GM10847 (cell line): Measurements from ENCODE around the gene EYS.

Experiments
- POLR2A ChIP-seq: IDR thresholded peaks from 2 replicates; pipeline ENCODE4 v1.6.1; 2011; ENCODE audit not compliant: insufficient read length; ENCODE audit errors: extremely low read depth

EYS gene

GRCh38 chr6:64522859-64523258 lies 1184.2 kb downstream of the EYS start:
- no peak for TF ChIP-seq POLR2A

DNA sequence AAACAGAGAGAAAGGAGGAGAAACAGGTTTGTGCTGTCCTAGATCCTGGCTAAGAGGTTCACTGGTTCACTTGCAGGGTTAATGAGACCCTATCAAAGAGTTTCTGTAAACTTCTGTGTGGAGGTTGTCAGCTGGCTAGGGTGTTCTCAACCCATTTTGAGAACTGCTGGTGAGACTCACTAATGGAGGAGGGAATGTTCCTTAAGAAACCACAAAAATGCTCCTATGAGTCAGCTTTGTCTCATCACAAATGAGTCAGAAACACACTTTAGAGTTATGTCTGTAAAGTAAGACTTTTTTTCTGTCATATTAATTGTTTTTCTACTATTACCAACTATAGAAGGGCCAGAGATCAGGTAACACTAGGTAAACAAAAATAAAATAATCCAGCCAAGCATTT lies 1187.0 kb downstream of the EYS start:
- TF ChIP-seq POLR2A = no peak

GRCh38 chr6:64516393-64516792 lies 1190.6 kb downstream of the EYS start:
- TF ChIP-seq POLR2A = no peak

DNA sequence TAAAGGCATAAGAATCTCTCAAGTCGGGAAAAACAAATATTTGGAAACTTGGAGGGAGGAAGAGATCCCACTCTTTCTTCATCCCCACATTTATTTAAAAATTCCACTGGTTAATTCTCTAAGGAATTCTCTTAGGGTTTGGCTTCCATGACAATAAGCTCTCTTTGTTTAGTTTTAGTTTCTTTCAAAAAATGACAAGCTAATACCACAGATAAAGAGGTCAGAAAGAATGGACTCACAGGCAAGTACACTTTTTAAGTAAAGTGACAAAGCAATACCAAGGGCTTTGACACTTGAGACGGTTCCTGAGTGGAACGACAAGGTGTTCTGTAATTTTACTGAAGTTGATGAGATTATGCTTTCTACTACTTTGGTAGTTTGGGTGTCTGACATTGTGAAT lies 1199.4 kb downstream of the EYS start:
- TF ChIP-seq POLR2A = no peak

GRCh38 chr6:64505312-64505711 lies 1201.7 kb downstream of the EYS start:
- TF ChIP-seq POLR2A = no peak

- TF ChIP-seq POLR2A = no peak
Observed at GRCh38 chr6:64504503-64504902, 1202.5 kb downstream of the EYS start.

- TF ChIP-seq POLR2A = no peak
Observed at GRCh38 chr6:64502801-64503200, 1204.2 kb downstream of the EYS start.

GRCh38 chr6:64497634-64498033 lies 1209.4 kb downstream of the EYS start:
- TF ChIP-seq POLR2A = no peak

- TF ChIP-seq POLR2A = no peak
Observed at GRCh38 chr6:64489763-64490162, 1217.3 kb downstream of the EYS start.

DNA sequence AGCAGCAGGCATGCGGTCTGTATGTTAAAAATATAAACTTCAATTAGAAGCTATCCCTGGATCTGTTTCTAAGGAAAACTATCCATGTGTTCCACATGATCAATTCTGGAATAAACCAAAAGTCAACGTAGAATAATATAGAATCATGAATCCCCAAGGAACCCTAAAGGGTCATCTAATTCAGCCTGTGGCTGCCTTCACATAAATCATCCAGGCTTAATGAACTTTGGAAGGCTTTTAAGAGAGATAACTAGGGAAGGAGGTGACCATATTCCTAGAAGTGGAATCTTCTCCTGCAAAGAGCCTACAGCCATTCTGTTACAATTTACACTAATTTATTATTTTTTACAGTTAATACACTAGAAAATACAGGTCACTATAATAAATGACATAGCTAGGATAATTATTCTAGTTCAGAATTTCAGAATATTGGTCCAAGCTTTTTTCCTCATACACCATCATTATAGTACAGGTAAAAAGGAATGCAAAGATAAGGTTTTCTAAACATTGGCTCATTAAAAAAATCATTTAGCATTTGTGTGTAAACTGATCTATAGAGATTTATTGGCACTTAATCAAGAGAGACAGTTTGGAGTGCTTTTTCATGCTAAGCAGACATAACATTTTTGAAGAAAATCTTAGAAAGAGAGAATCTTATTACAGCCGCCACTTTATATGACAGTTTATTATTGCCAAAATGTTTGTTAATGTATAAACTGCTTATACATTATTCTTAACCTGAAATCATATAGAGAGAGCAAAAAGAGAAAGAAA lies 1220.3 kb downstream of the EYS start:
- TF ChIP-seq POLR2A = no peak

DNA sequence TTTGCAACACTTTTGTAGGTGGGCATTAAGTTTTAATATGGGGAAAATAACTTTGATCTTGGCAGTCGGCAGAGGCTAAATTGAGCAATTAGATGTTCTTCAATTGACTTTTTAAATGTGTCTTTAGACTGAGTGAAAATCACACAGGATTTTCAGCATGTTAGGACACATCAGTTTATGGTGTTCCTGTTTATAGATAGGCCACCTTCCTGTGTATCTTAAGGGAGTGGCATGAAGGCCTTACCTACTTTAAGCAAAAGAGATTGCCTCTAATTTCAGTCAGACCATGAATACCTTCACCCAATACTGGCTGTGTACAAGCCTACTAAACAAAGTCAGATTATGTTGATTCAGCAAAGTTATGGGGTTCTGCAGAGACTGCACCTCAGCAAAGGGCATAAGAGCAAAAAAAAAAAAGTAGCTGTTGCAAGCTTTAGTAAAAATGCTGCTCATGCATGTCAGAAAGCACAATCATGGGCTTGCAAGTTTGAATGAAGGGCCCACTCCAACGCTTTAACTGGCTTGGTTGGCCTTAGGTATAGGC lies 1223.0 kb downstream of the EYS start:
- TF ChIP-seq POLR2A = no peak

DNA sequence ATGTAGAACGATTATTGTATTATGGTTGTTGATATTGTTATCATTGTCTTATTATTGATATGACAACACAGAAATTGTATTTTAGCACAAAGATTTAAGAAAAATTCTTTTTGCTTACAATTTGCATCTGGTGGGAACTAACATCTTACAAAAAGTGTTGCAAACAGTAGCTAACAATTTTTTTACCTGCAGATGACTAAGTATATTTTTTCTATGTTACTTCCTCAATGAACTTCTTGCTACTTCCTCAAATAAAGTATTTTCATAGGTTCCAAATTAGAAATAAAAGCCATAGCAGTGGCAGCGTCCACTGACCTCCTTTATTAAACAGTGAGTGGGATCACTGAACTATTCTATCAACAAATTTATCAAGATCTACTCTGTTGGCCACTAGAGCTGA lies 1224.4 kb downstream of the EYS start:
- TF ChIP-seq POLR2A = no peak

- no peak for TF ChIP-seq POLR2A
Observed at GRCh38 chr6:64479134-64479533, 1227.9 kb downstream of the EYS start.

GRCh38 chr6:64477391-64477790 lies 1229.6 kb downstream of the EYS start:
- no peak for TF ChIP-seq POLR2A

GRCh38 chr6:64476935-64477334 lies 1230.1 kb downstream of the EYS start:
- no peak for TF ChIP-seq POLR2A

DNA sequence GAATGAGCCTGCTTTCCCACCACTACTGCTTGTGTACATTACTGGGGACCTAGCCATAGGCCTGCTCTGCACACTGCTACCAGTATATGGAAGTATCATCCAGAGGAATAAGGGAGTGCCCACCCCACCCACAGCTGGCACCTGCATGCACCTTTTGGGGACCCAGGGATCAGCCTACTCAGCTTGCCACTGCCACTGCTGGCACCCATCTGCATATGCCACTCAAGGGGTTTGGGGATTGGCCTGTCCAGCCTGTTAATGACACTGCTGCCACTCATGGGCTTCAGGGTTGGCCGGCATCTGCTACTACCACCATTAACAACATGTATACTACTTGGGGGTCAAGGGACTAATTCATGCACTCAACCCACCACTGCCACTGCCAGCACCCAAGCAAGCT lies 1239.4 kb downstream of the EYS start:
- TF ChIP-seq POLR2A = no peak

GRCh38 chr6:64459411-64459944 lies 1247.5 kb downstream of the EYS start:
- TF ChIP-seq POLR2A = no peak

GRCh38 chr6:64445038-64445437 lies 1262.0 kb downstream of the EYS start:
- TF ChIP-seq POLR2A = no peak

- no peak for TF ChIP-seq POLR2A
Observed at GRCh38 chr6:64439274-64439673, 1267.8 kb downstream of the EYS start.
